SK-N-SH (cell line): ENCODE data around the gene FDX1.

Experiments
- CTCF ChIP-seq: fragments of 200-600 bp; sonication (generic); IDR thresholded peaks from 2 replicates; pipeline ENCODE4 v1.6.1; 2017; ENCODE audit warnings: antibody characterized with exemption, mild to moderate bottlenecking, moderate library complexity
- FOXJ3 ChIP-seq: sonication (generic); formaldehyde crosslinking; IDR thresholded peaks from 2 replicates; pipeline ENCODE4 v1.5.1; 2020; ENCODE audit warnings: mild to moderate bottlenecking, missing genetic modification reagents
- GABPA ChIP-seq: IDR thresholded peaks from 2 replicates; pipeline ENCODE4 v1.4.0; 2012; ENCODE audit warnings: low read depth, mild to moderate bottlenecking
- JUND ChIP-seq: IDR thresholded peaks from 2 replicates; pipeline ENCODE4 v1.4.0; 2012
- NRF1 ChIP-seq: IDR thresholded peaks from 2 replicates; pipeline ENCODE4 v1.6.1; 2012; ENCODE audit warnings: low read depth, mild to moderate bottlenecking, low read length
- POLR2AphosphoS5 ChIP-seq: IDR thresholded peaks from 2 replicates; pipeline ENCODE4 v1.6.1; 2012; ENCODE audit warnings: low read depth, low read length
- SIN3A ChIP-seq: IDR thresholded peaks from 2 replicates; pipeline ENCODE4 v1.6.1; 2012; ENCODE audit warnings: low read depth, mild to moderate bottlenecking, low read length, moderate library complexity, borderline replicate concordance
- SMC3 ChIP-seq: IDR thresholded peaks from 2 replicates; pipeline ENCODE4 v1.6.1; 2012; ENCODE audit warnings: low read depth, low read length, improper control_type of control experiment
- TAF1 ChIP-seq: IDR thresholded peaks from 2 replicates; pipeline ENCODE4 v1.6.1; 2012; ENCODE audit warnings: low read depth, mild to moderate bottlenecking, low read length, moderate library complexity, borderline replicate concordance
- TCF12 ChIP-seq: IDR thresholded peaks from 2 replicates; pipeline ENCODE4 v1.4.0; 2012
- YY1 ChIP-seq: IDR thresholded peaks from 2 replicates; pipeline ENCODE4 v1.4.0; 2012; ENCODE audit warnings: low read depth, mild to moderate bottlenecking
- TF ChIP-seq, protein P1 (sequence below): fragments of 150-350 bp; IDR thresholded peaks from 2 replicates; pipeline ENCODE4 v1.6.1; 2017; ENCODE audit warnings: antibody characterized with exemption, low read length, low read depth, borderline replicate concordance

- TF ChIP-seq CTCF (no peak), JUND (no peak), TAF1 (no peak), NRF1 (no peak), POLR2AphosphoS5 (no peak), GABPA (no peak), YY1 (no peak), SIN3A (no peak), FOXJ3 (CRISPR knock-in tag) (no peak), TCF12 (no peak), SMC3 (no peak)
- TF ChIP-seq, protein P1, sequence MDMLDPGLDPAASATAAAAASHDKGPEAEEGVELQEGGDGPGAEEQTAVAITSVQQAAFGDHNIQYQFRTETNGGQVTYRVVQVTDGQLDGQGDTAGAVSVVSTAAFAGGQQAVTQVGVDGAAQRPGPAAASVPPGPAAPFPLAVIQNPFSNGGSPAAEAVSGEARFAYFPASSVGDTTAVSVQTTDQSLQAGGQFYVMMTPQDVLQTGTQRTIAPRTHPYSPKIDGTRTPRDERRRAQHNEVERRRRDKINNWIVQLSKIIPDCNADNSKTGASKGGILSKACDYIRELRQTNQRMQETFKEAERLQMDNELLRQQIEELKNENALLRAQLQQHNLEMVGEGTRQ = no peak
These were observed 48.7 kb upstream of the FDX1 start for GRCh38 chr11:110380836-110381622.
